Measurements from ENCODE around the gene CMTM5. TPM values are rescaled to one million over a fixed set of nuclear protein-coding genes. Genes with fewer than 3 reads are reported as not detected.

Gene CMTM5, protein sequence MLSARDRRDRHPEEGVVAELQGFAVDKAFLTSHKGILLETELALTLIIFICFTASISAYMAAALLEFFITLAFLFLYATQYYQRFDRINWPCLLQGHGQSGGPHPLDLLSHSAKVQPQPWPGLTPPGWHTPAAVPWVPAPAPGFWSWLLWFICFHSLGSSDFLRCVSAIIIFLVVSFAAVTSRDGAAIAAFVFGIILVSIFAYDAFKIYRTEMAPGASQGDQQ
- 1 to 10 TPM in 1 of 3 donors, under 1 TPM in 1, not detected in 1; 0.27 to 4.0 TPM for polyA plus RNA-seq

- no peak within 1 kb of the TSS for H3K4me3 Mint-ChIP-seq
- no peaks in the 10 kb centered on the region for H3K4me1 Mint-ChIP-seq
- H3K27ac Mint-ChIP-seq: no peak within 1 kb of the TSS
- DNase-seq: no peak
- no peaks in the 10 kb centered on the region for H3K9me3 Mint-ChIP-seq
- H3K27me3 Mint-ChIP-seq (ENCODE audit: low read depth in 3 of 3): peaks cover 0 to 8% (median 1%) of the 10 kb centered on the region in 3 donors
- no peaks in the 10 kb centered on the region for H3K36me3 Mint-ChIP-seq
Measured at GRCh38 chr14:23376482-23377197, at the start of gene CMTM5. CMTM5 (plus strand) TSS chr14:23377046; CDS start chr14:23377252, 206 bp downstream.

DNA sequence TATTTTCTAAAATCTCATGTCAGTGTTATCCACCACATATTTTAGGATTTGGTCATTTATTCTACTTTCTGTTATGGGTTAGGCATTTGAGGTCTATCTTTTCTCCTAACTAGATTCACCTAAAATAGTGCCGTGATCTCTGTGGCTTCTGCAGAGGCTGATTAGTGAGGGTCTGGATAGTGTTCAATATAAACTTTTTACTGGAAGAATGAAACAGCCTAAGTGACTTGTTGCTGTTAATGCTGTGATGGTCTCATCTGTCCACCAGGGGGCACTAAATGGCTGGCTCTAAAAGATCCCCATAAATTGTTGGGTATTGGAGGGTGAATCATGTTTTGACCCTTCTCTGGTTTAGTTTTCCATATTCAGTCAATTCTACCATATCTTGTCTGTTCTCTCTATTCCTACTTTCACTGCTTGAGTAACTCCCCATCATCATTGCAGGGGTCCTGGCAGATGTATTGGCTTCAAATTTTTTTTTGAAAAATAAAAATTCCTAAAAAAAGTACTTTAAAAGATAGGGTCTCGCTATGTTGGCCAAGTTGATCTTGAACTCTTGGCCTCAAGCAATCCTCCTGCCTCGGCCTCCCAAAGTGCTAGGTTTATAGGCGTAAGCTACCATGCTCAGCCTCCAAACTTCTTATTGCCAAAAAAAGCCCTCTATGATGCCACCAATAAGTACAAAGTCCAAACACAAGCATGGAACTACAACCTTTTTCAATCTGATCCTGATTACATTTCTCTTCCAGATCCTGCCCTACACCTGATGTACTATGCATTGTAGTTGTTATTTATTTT, 48.7 kb upstream of the CMTM5 start:
- peak; percentile 53 to 59 (median 57) for DNase-seq
- no peaks in the 10 kb centered on the region for H3K9me3 Mint-ChIP-seq
- H3K27ac Mint-ChIP-seq: peak overlapping the region in 1 of 6 donors; percentile 34
- H3K36me3 Mint-ChIP-seq: peaks cover 4 to 16% (median 11%) of the 10 kb centered on the region in 3 donors
- H3K4me3 Mint-ChIP-seq: no peak overlapping the region
- H3K4me1 Mint-ChIP-seq: peaks cover 4 to 6% of the 10 kb centered on the region in 2 donors
- peaks cover 0 to 5% (median 4%) of the 10 kb centered on the region in 3 donors for H3K27me3 Mint-ChIP-seq (ENCODE audit: low read depth in 3 of 3)

GRCh38 chr14:23335623-23336022, 41.2 kb upstream of the CMTM5 start:
- Mint-ChIP-seq H3K27ac (no peak overlapping the region), H3K4me3 (no peak overlapping the region), H3K4me1 (no peaks in the 10 kb centered on the region), H3K36me3 (no peaks in the 10 kb centered on the region), H3K27me3 (ENCODE audit: low read depth in 3 of 3) (peaks cover 8 to 13% (median 10%) of the 10 kb centered on the region in 3 donors), H3K9me3 (no peaks in the 10 kb centered on the region)
- DNase-seq: no peak

DNA sequence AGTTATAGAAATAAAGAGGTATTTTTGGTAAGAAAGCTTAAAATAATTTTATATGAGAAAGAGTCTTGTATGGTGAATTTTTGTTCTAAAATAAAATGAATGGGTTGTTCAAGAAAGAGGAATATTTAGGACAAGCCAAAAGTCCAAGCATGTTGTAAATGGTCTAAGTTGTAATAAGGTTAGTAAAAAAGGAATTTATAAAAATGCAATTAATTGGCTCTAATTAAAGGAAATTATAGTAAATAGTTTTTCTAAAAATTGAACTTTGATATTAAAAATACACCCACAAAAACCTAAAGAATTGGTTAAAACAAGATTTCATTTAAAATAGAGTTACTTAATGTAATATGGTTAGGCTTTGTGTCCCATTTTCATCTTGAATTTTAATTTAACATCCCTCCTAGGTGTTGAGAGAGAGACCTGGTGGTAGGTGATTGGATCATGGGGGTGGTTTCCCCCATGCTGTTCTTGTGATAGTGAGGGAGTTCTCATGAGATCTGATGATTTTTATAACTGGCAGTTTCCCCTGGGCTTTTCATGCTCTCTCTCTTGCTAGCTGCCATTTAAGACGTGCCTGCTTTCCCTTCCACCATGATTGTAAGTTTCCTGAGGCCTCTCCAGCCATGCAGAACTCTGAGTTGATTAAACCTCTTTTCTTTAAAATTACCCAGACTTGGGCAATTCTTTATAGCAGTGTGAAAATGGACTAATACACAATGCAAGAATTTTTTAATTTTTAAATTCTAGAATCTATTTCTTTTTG, 37.2 kb upstream of the CMTM5 start:
- peaks cover 5 to 16% (median 9%) of the 10 kb centered on the region in 3 donors for H3K27me3 Mint-ChIP-seq (ENCODE audit: low read depth in 3 of 3)
- no peak for DNase-seq
- H3K36me3 Mint-ChIP-seq: no peaks in the 10 kb centered on the region
- H3K4me3 Mint-ChIP-seq: no peak overlapping the region
- H3K27ac Mint-ChIP-seq: no peak overlapping the region
- H3K9me3 Mint-ChIP-seq: no peaks in the 10 kb centered on the region
- no peaks in the 10 kb centered on the region for H3K4me1 Mint-ChIP-seq

DNA sequence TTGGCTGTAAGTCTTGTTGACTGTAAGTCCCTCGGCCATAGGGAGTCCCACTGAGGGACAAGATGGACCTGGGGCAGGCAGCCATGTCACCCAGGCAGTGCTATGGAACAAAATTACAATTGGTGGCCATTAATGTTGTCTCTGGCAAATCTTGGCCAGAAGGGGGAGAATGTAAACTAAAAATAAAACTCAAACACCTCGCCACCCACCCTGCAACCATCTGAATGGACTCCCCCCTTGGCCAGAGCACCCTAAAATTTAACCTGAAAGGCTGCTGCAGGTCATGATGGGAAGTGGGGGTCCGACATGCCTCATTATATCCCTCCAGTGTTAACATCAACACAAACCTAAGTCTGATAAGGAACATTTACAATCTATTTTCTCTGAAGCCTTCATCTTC, 32.4 kb upstream of the CMTM5 start:
- peaks cover 3 to 8% (median 5%) of the 10 kb centered on the region in 3 donors for H3K27me3 Mint-ChIP-seq (ENCODE audit: low read depth in 3 of 3)
- no peak overlapping the region for H3K27ac Mint-ChIP-seq
- no peaks in the 10 kb centered on the region for H3K36me3 Mint-ChIP-seq
- DNase-seq: no peak
- no peak overlapping the region for H3K4me3 Mint-ChIP-seq
- peaks cover 0 to 1% (median 0%) of the 10 kb centered on the region in 6 donors for H3K9me3 Mint-ChIP-seq
- no peaks in the 10 kb centered on the region for H3K4me1 Mint-ChIP-seq

DNA sequence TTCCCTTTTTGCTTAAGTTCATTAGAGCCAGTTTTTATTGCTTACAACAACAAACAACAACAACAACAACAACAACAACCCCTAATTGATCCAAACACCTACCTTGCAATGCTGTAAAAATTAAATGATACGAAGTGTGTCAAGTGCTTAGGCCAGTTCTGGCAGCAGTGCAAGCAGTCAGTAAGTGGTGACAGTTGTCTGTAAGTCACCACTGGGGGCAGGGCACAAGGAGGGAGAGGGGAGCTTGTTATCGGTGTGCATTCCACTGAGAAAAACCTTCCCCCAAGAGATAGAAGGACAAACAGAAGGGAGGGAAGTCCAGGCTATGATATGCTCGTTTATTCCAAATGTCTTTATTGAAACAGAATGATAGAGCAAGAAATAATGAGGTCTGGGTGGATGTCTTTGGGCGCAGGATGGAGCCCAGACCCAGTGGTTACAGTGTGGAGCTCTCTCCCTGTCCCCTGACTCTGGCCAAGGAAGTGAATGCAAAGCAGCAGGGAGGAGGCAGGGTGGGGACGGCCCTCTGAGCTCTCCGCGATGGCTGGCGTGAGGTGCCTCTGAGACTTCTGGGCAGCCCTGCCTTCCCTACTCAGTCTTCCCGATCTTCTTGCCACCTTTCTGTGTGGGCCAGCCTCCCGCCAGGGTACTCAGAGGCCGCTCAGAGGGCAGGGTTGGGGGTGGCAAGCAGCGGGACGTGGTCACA, 30.7 kb upstream of the CMTM5 start:
- H3K27ac Mint-ChIP-seq: no peak overlapping the region
- no peak for DNase-seq
- H3K9me3 Mint-ChIP-seq: peaks cover 0 to 1% (median 0%) of the 10 kb centered on the region in 6 donors
- peaks cover 6 to 10% (median 8%) of the 10 kb centered on the region in 3 donors for H3K27me3 Mint-ChIP-seq (ENCODE audit: low read depth in 3 of 3)
- H3K4me1 Mint-ChIP-seq: peaks cover 0 to 6% of the 10 kb centered on the region in 2 donors
- H3K36me3 Mint-ChIP-seq: no peaks in the 10 kb centered on the region
- no peak overlapping the region for H3K4me3 Mint-ChIP-seq

DNA sequence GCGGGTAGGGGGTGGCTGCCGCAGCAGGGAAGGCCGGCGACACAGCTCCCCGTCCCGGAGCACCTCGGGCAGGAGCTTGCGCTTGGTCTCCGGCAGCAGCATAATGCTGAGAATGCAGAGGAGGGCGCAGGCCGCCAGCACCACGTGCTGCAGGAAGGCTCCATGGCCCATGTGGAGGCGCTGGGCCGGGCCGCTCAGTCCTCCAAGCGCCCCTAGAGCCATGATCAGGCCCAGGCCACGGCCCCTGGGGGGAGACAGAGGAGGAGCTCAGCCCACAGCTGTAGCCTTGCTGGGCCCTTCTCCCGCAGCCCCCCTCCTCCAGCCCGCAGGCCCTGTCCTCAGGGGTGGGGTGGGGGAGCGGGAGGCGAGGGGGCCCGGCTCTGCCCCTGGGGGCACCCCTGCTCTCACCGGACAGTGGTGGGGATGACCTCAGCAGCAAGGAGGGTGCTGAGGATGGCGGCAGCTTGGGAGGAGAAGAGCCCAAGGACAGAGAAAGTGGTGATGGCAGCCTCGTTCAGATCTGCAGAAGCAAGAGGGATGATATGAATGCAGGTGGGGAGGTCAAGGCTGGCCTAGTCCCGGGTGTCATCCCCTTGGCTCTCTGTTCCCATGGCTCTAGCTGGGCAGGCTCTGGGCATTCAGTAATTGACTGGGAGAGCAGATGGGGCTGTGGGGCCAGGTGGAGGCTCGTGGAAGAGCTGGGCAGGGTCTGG, 30.0 kb upstream of the CMTM5 start:
- Mint-ChIP-seq H3K9me3 (peaks cover 0 to 1% (median 0%) of the 10 kb centered on the region in 6 donors), H3K4me1 (peaks cover 0 to 10% of the 10 kb centered on the region in 2 donors), H3K27ac (no peak overlapping the region), H3K36me3 (no peaks in the 10 kb centered on the region), H3K27me3 (ENCODE audit: low read depth in 3 of 3) (peaks cover 8 to 11% (median 10%) of the 10 kb centered on the region in 3 donors), H3K4me3 (no peak overlapping the region)
- DNase-seq: no peak

- no peaks in the 10 kb centered on the region for H3K36me3 Mint-ChIP-seq
- no peak overlapping the region for H3K4me3 Mint-ChIP-seq
- peaks cover 0 to 10% of the 10 kb centered on the region in 2 donors for H3K4me1 Mint-ChIP-seq
- H3K9me3 Mint-ChIP-seq: peaks cover 0 to 1% (median 0%) of the 10 kb centered on the region in 6 donors
- peaks cover 8 to 11% (median 11%) of the 10 kb centered on the region in 3 donors for H3K27me3 Mint-ChIP-seq (ENCODE audit: low read depth in 3 of 3)
- no peak overlapping the region for H3K27ac Mint-ChIP-seq
- no peak for DNase-seq
Measured at GRCh38 chr14:23347406-23348296, 29.2 kb upstream of the CMTM5 start.

DNA sequence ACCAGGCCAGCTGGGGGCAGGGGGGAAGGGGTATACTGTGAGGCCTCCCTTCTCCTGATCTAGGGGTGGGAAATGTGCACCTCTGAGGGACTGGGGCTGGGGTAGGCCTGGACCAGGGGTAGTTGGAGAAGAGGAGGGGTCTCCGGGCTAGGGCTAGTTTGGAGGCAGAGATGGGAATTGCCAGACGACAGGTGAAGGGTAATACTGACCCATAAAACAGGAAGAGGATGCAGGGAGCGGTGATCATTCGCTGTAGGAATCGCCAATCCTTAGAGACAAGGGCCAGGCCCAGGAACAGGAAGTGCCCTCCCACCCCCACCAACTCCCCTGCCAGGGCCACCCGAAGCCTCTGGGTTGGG, 28.6 kb upstream of the CMTM5 start:
- no peak overlapping the region for H3K27ac Mint-ChIP-seq
- peaks cover 8 to 15% (median 15%) of the 10 kb centered on the region in 3 donors for H3K27me3 Mint-ChIP-seq (ENCODE audit: low read depth in 3 of 3)
- H3K4me1 Mint-ChIP-seq: peaks cover 6 to 16% of the 10 kb centered on the region in 2 donors
- no peaks in the 10 kb centered on the region for H3K36me3 Mint-ChIP-seq
- peaks cover 0 to 1% (median 0%) of the 10 kb centered on the region in 6 donors for H3K9me3 Mint-ChIP-seq
- no peak overlapping the region for H3K4me3 Mint-ChIP-seq
- DNase-seq: no peak

GRCh38 chr14:23349156-23349845, 27.5 kb upstream of the CMTM5 start:
- H3K4me3 Mint-ChIP-seq: no peak overlapping the region
- peaks cover 0 to 8% (median 0%) of the 10 kb centered on the region in 6 donors for H3K9me3 Mint-ChIP-seq
- peaks cover 8 to 20% (median 15%) of the 10 kb centered on the region in 3 donors for H3K27me3 Mint-ChIP-seq (ENCODE audit: low read depth in 3 of 3)
- no peak overlapping the region for H3K27ac Mint-ChIP-seq
- DNase-seq: no peak
- peaks cover 0 to 3% (median 0%) of the 10 kb centered on the region in 3 donors for H3K36me3 Mint-ChIP-seq
- peaks cover 10 to 19% of the 10 kb centered on the region in 2 donors for H3K4me1 Mint-ChIP-seq

All from immature natural killer cell (primary cell).